HG02840 (cell line): ENCODE measurements around the gene GNAI1.

ENCODE experiments used
- ATAC-seq: cut with Tn5 transposase; IDR thresholded peaks from one replicate; pipeline ENCODE4 v1.9.1; 2021; ENCODE audit warnings: mild to moderate bottlenecking, moderate library complexity, moderate number of reproducible peaks; ENCODE audit not compliant: unreplicated experiment, low FRiP score

The GNAI1 gene

GRCh38 chr7:80244206-80244916 is 109.7 kb downstream of the GNAI1 start:
- no peak for ATAC-seq

GRCh38 chr7:80247144-80247543 is 112.5 kb downstream of the GNAI1 start:
- ATAC-seq = no peak

GRCh38 chr7:80247891-80248290 is 113.3 kb downstream of the GNAI1 start:
- no peak for ATAC-seq

- ATAC-seq = no peak
Measured at GRCh38 chr7:80249184-80249583, 114.6 kb downstream of the GNAI1 start.

- no peak for ATAC-seq
Measured at GRCh38 chr7:80249619-80250295, 115.1 kb downstream of the GNAI1 start.

GRCh38 chr7:80253237-80253636 is 118.6 kb downstream of the GNAI1 start:
- ATAC-seq = no peak

GRCh38 chr7:80253653-80254052 is 119.0 kb downstream of the GNAI1 start:
- no peak for ATAC-seq

GRCh38 chr7:80255656-80256055 is 121.0 kb downstream of the GNAI1 start:
- no peak for ATAC-seq

- no peak for ATAC-seq
Measured at GRCh38 chr7:80257756-80258155, 123.1 kb downstream of the GNAI1 start.

- no peak for ATAC-seq
Measured at GRCh38 chr7:80260606-80261005, 126.0 kb downstream of the GNAI1 start.

- ATAC-seq = no peak
Measured at GRCh38 chr7:80263333-80263732, 128.7 kb downstream of the GNAI1 start.

- no peak for ATAC-seq
Measured at GRCh38 chr7:80263821-80264220, 129.2 kb downstream of the GNAI1 start.

- no peak for ATAC-seq
Measured at GRCh38 chr7:80264769-80265495, 130.3 kb downstream of the GNAI1 start.

- ATAC-seq = no peak
Measured at GRCh38 chr7:80272560-80273239, 138.1 kb downstream of the GNAI1 start.

GRCh38 chr7:80273327-80273726 is 138.7 kb downstream of the GNAI1 start:
- ATAC-seq = no peak

- no peak for ATAC-seq
Measured at GRCh38 chr7:80275192-80275605, 140.6 kb downstream of the GNAI1 start.
